GM18870 (cell line): Measurements from ENCODE around the gene BPIFB6.

Experiments used
- ATAC-seq: cut with Tn5 transposase; IDR thresholded peaks from one replicate; pipeline ENCODE4 v1.9.1; 2021; ENCODE audit warnings: moderate library complexity; ENCODE audit not compliant: unreplicated experiment

Gene BPIFB6

DNA sequence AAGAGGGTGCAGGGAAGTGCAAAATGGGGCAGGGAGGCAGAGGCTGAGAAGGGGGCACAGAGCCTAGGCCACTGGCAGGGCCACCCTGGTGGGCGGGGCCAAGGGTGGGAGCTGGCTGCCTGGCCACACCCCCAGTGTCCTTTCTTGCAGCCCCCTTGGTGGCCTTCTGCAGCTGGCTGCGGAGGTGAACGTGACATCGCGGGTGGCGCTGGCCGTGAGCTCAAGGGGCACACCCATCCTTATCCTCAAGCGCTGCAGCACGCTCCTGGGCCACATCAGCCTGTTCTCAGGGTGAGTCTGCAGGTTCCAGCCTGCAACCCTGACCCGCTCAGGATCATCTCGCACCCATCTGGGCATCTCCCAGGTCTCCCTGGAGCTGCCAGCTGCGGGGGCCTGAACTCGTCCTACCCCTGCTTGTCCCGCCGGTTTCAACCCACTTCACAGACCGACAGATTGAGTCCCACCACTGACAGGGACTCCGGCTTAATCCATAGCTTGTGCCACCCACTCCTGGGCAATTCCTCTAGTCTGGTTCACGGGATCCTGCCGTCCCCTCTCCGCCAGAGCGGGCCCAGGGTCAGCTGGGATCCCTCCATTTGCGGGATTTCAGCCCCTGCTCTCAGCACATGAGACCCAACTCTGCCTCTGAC lies 28.4 kb downstream of the BPIFB6 start:
- no peak for ATAC-seq

DNA sequence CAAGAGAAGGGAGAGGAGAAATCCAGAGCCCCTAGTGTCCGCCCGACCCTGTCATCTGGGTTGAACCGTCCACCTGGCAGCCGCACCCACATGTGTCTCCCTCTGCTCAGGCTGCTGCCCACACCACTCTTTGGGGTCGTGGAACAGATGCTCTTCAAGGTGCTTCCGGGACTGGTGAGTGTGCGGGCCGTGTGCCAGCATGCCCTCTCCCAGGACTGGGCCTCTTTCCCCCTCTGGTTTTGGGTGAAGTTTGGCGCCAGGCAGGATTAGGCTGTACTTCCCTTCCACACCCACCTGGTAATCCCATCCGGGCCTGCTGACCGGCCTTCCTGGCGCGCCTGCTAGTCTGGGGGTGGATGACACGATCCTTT lies 30.2 kb downstream of the BPIFB6 start:
- no peak for ATAC-seq

DNA sequence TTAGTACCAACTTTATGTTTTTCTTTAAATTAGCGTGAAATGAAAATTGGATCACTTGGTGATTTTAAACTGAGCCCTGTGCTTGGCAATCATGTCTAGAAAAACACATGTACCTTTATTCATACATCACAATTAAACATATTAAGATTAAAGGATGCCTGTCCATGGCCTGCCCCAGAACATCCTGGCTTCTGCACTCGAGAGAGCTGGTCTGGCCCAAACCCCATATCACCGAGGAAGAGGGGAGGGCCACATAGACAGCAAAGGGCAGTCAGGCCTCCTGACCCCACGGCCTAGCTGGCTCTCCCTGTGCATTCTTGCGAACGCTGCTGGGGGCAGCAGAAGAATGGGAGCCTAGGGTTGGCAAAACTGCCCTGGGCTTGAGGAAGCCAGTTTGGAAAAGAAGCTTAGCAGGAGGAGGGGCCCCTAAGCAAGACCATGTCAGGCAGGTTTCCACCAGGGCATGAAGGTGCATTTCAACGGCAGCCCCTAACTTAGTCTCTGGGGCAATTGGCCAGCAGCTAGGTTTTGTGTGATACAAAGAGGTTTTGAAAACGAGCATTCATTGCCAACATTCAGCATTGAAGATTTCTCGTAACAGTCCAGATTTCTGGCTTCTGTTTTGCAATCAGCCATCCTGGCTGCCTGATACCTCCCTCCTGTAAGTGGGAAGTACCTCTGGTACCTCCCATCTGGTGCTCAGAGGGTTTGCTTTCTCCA lies 30.8 kb downstream of the BPIFB6 start:
- no peak for ATAC-seq

GRCh38 chr20:33062825-33063149 lies 31.3 kb downstream of the BPIFB6 start:
- no peak for ATAC-seq

GRCh38 chr20:33063271-33063670 lies 31.8 kb downstream of the BPIFB6 start:
- ATAC-seq = no peak

DNA sequence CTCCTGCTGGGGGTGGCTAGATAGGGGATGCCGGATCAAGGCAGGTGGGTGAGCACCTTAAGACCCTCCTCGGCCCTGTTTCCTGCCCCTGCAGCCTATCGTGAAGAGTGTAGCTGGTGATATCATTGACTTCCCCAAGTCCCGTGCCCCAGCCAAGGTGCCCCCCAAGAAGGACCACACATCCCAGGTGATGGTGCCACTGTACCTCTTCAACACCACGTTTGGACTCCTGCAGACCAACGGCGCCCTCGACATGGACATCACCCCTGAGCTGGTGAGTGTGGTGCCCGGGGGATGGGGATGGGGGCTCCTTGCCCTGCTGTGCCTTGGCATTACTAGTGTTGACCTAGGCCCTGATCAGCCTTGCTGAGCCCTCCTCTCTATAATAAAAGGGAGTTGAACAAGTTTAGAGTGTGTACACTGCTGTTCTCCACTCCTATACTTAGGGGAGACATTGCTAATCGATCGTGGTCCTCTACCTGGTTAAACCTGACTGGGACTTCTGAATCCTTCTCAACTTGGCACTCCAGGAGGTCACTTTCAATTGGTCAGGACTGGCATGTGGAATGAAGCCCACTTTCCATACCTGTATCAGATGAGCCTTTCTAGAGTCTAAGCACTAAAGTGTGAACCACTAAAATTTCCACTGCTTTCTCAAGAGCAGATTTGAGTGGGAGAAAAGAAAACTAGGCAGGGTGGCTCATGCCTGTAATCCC lies 33.3 kb downstream of the BPIFB6 start:
- no peak for ATAC-seq

- no peak for ATAC-seq
Observed at GRCh38 chr20:33065785-33066184, 34.3 kb downstream of the BPIFB6 start.

GRCh38 chr20:33067806-33068205 lies 36.4 kb downstream of the BPIFB6 start:
- no peak for ATAC-seq

DNA sequence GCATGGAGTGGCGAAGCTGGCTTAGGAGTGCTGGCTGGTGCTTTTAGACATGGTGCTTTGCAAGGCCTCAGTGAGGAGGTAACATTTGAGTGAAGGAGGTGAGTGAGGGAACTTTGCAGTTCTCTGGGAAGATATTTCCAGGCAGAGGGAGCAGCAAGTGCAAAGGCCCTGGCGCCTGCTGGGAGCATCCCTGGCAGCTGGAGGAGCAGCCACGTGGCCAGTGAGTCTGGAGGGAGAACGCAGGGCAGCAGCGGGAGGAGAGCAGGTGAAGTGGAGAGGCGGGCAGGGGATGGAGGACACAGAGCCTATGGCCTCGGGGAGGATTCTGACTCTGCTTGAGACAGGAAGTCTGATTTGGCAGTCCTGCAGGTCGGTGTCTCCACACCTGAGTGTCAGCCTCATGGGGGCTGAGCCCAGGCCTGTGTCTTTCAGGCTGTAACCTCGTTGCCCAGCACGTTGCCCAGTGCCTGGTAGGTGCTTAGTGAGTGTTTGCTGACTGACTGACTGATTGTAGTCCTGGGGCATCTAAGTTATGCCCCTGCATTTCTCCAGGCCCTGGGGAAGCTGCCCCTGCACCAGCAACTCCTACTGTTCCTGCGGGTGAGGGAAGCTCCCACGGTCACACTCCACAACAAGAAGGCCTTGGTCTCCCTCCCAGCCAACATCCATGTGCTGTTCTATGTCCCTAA lies 36.9 kb downstream of the BPIFB6 start:
- ATAC-seq = no peak

GRCh38 chr20:33069673-33070072 lies 38.2 kb downstream of the BPIFB6 start:
- ATAC-seq = no peak

DNA sequence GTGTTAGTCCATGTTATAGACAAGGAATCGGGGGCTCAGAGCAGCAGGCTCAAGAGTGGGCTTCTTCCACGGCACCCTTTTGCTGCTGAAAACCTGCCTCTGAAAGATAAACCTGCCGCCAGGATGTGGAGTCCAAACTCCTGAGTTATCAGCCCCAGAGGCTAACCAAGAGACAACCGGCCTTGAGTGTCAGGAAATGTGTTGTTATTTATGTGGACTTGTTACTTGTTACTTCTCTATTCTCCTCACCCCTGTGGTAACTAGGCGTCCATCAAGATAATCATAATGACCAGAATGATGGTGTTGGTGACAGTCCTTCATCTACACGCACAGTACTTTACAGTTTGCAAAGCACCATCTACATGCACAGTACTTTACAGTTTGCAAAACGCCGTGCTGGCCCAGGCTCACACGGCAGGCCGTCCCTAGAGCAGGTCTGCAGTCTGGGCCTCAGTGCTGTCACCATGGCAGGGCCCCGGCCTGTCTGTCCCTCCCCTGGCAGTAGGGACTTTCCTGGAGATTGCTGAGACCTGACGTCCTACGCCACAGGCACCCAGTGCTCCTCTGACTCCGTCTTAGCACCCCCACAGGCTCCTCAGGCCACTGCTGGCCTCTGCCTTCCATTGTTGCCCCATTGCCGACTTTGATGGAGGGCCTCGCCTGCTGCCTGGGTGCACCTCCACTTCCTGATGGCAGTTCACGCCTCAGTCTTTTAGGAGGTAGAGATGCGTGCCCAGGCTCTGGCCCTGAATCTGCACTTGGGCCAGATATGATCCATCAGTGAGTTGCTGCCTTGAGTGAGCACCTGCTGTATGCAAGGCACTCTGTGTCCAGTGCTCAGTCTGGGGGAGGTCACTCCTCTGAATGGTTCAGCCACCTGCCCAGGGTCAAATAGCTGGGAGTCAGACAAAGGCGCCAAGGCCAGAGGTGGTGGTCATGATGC lies 38.9 kb downstream of the BPIFB6 start:
- ATAC-seq = no peak

GRCh38 chr20:33071198-33071597 lies 39.8 kb downstream of the BPIFB6 start:
- no peak for ATAC-seq

DNA sequence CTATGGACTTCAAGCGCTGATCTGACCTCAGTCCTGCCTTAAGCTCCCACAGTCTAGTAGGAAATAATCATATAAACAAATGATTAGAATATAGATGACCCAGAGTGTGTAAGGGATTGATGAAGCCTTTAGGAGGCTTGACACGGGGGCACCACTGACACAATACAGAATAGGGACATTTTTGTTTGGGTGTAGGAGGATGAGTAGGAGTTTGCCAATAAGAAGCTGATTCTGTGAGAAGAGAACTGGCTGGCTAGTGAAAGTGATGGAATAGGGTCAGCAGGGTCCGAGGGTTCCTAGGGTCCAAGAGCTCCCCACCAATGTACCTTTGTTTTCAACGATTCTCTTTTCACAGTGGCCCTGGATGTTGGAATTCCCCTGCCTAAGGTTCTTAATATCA lies 40.9 kb downstream of the BPIFB6 start:
- ATAC-seq = no peak

DNA sequence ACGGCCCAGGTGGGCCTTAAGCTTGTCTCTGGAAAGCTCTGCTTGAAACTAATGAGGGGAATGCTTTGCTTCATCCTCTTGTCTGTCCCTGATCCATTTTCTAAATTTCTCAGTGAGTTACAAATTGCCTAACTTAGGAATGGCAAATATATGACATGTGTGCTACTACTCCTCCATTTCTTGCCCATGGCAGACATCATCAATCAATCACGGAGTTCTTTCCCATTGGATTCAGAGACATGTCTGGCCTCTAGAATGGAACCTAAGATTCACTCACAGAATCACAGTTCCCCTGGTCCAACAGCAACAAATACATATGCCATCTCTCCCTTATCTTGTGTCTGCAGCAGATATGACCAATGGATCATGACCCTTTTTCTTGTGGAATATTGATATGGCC lies 41.4 kb downstream of the BPIFB6 start:
- ATAC-seq = no peak

GRCh38 chr20:33074675-33075074 lies 43.2 kb downstream of the BPIFB6 start:
- ATAC-seq = no peak

- no peak for ATAC-seq
Observed at GRCh38 chr20:33075281-33075680, 43.8 kb downstream of the BPIFB6 start.

DNA sequence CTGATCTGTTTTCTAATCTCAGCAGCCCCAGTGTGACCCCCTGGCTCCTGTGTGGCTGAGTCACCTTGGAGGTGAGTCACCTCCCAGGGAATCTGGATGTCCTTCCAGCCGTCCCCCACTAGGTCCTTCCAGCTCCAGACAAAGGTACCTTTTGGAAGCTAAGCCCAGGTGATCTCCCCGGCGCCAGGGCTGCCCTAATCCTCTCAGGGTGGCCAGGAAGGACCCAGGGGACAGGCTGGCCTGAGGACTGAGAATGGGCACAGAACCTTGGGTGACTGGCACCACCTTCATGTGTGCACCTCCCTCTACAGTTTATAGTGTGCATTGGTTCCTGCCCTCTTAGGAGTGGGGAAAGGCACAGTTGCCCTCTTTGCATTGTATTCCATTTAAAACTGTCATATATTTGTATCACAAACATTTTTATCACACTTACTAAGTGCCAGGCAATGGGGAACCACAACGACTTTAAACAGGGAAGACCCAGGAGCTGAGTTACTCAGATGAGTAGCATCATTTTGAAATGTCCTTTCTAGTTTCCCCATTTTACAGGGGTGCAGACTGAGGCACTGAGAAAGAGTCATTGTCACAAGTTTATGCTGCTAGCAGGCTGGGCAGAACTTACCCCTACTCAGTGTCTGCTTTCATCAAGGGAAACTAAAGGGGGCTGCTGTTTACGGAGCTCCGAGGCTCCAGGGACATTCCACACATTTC lies 45.4 kb downstream of the BPIFB6 start:
- ATAC-seq = no peak

GRCh38 chr20:33079259-33079658 lies 47.8 kb downstream of the BPIFB6 start, which contains the start of gene BPIFB4:
BPIFB4 (plus strand) TSS chr20:33079643; CDS start chr20:33081527, 1,884 bp downstream.
- ATAC-seq = no peak

DNA sequence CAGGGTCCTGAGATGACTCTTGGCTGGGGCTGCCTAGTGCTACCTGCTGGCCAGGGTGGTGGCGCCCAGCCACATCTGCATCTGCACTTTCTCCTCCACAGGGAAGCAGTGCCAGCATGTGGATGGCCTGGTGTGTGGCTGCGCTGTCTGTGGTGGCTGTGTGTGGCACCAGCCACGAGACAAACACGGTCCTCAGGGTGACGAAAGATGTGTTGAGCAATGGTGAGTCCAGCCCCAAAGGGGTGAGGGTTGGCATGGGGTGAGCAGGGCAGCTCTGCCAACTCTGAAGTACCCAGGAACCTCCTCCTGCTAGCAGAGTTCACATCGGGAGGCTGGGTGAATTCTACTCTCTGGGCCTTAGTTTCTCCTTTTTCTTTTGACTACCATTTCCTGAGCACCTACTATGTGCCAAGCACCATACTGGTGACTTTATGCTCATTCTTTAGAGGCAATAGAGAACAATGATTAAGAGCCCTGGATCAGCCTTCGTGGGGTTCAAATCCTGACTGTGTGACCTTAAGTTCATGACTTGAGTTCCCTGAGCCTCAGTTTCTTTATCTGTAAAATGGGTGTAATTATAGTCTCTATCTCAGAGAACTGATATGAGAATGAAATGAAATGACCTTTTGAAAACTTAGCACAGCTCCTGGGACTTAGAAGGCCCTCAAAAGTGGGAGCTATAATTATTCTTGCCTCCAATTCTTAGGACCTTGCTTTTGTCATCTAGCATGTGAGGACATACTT lies 50.1 kb downstream of the BPIFB6 start:
- no peak for ATAC-seq
